ENCODE results near the gene DYNLT5. TPM values are rescaled to one million over a fixed set of nuclear protein-coding genes. Genes with fewer than 3 reads are reported as not detected.

The DYNLT5 gene
- polyA plus RNA-seq, 1 of the 3 experiments (the other 2 are of a cell fraction): not detected

- H3K9me3 ChIP-seq: no peaks in the 10 kb centered on the region
- H3K9me2 ChIP-seq: no peaks in the 10 kb centered on the region
- no peaks in the 10 kb centered on the region for H3K79me2 ChIP-seq (ENCODE audit: insufficient read depth)
- no peaks in the 10 kb centered on the region for H3K27me3 ChIP-seq (ENCODE audit: insufficient read depth)
- H3K4me1 ChIP-seq (ENCODE audit: control insufficient read depth in 1 of 2, insufficient read depth in 2 of 2, low read depth in 1 of 2, low read length in 1 of 2): peaks cover 0 to 5% of the 10 kb centered on the region in 2 experiments; a peak in 2 of 4 replicates
- WGBS (ENCODE audit: low lambda C conversion rate): 87% methylated on average over 2 of the region's 2 CpGs
- ChIA-PET CTCF (no interaction called here), POLR2A (no interaction called here)
- no peak for DNase-seq
- no peaks in the 10 kb centered on the region for H3K36me3 ChIP-seq (replicated peaks in 1 of 2; ENCODE audit: control insufficient read depth in 1 of 2, insufficient read depth in 2 of 2, low read length in 1 of 2)
- no peak overlapping the region for H3K4me3 ChIP-seq (ENCODE audit: low read depth in 2 of 2, low read length in 1 of 2)
- H2AFZ ChIP-seq (ENCODE audit: low read depth): no peak overlapping the region
- no peak for TF ChIP-seq TEAD4 (IDR thresholded peaks at IDR 0.05; ENCODE audit: borderline replicate concordance, insufficient read depth)
- TF ChIP-seq NFIC (IDR thresholded peaks at IDR 0.05; ENCODE audit: borderline replicate concordance): no peak
- TF ChIP-seq FOXJ3 (CRISPR knock-in tag; IDR thresholded peaks at IDR 0.05): no peak
- no peak for TF ChIP-seq FOXM1 (IDR thresholded peaks at IDR 0.05; ENCODE audit: low read depth)
- TF ChIP-seq GATA2 (CRISPR knock-in tag; IDR thresholded peaks at IDR 0.05): no peak
- no peak for TF ChIP-seq CHD2 (IDR thresholded peaks at IDR 0.05; ENCODE audit: low read length, partially characterized antibody)
- no peak overlapping the region for H3K4me2 ChIP-seq
- H4K20me1 ChIP-seq (ENCODE audit: insufficient read depth): no peaks in the 10 kb centered on the region
- H3F3A ChIP-seq (replicated peaks; ENCODE audit: insufficient read depth): no peaks in the 10 kb centered on the region
- H3K27ac ChIP-seq (ENCODE audit: low read depth in 2 of 2, low read length in 1 of 2): no peak overlapping the region
- no peak overlapping the region for H3K9ac ChIP-seq
Observed at GRCh38 chr1:66712839-66713238, 39.4 kb upstream of the DYNLT5 start.

GRCh38 chr1:66723985-66724384 is 28.3 kb upstream of the DYNLT5 start:
- H3K9me2 ChIP-seq: no peaks in the 10 kb centered on the region
- POLR2A ChIA-PET: no interaction called here
- TF ChIP-seq MAX (IDR thresholded peaks at IDR 0.05; ENCODE audit: low read depth): no peak
- TF ChIP-seq RCOR1 (IDR thresholded peaks at IDR 0.05; ENCODE audit: low read length): no peak
- TF ChIP-seq EP300 (IDR thresholded peaks at IDR 0.05; ENCODE audit: borderline replicate concordance in 1 of 2, low read depth in 1 of 2, low read length in 1 of 2): no peak
- no peak for TF ChIP-seq CTCF (IDR thresholded peaks at IDR 0.05)
- no peak for TF ChIP-seq USF1 (IDR thresholded peaks at IDR 0.05; ENCODE audit: borderline replicate concordance, low read depth)
- TF ChIP-seq REST (IDR thresholded peaks at IDR 0.05; ENCODE audit: low read depth, low read length): no peak
- no peak for TF ChIP-seq POLR2AphosphoS5 (IDR thresholded peaks at IDR 0.05; ENCODE audit: low read depth, low read length)
- TF ChIP-seq YY1 (IDR thresholded peaks at IDR 0.05; ENCODE audit: low read depth): no peak
- TF ChIP-seq MXI1 (IDR thresholded peaks at IDR 0.05; ENCODE audit: low read depth, low read length): no peak
- no peak for TF ChIP-seq RXRA (IDR thresholded peaks at IDR 0.05; ENCODE audit: borderline replicate concordance, low read depth)
- TF ChIP-seq SIN3A (IDR thresholded peaks at IDR 0.05; ENCODE audit: borderline replicate concordance, low read depth, low read length): no peak
- no peak for TF ChIP-seq SMC3 (IDR thresholded peaks at IDR 0.05; ENCODE audit: low read depth, low read length)
- no peak for TF ChIP-seq IRF3 (IDR thresholded peaks at IDR 0.05; ENCODE audit: low read depth, low read length)
- no peak for TF ChIP-seq NRF1 (IDR thresholded peaks at IDR 0.05; ENCODE audit: low read depth, low read length)
- TF ChIP-seq RFX5 (IDR thresholded peaks at IDR 0.05; ENCODE audit: low read length): no peak
- TF ChIP-seq NFIC (IDR thresholded peaks at IDR 0.05; ENCODE audit: borderline replicate concordance): no peak
- TF ChIP-seq MEF2A (IDR thresholded peaks at IDR 0.05; ENCODE audit: borderline replicate concordance, low read depth): no peak
- TF ChIP-seq FOXJ3 (CRISPR knock-in tag; IDR thresholded peaks at IDR 0.05): no peak
- no peak for TF ChIP-seq FOXM1 (IDR thresholded peaks at IDR 0.05; ENCODE audit: low read depth)

More at GRCh38 chr1:66723985-66724384, 28.3 kb upstream of the DYNLT5 start:
- H3K27me3 ChIP-seq (ENCODE audit: insufficient read depth): no peaks in the 10 kb centered on the region
- peaks cover 5 to 14% of the 10 kb centered on the region in 2 experiments; a peak in 3 of 4 replicates for H3K4me1 ChIP-seq (ENCODE audit: control insufficient read depth in 1 of 2, insufficient read depth in 2 of 2, low read depth in 1 of 2, low read length in 1 of 2)
- H2AFZ ChIP-seq (ENCODE audit: low read depth): no peak overlapping the region
- no peak overlapping the region for H3K4me2 ChIP-seq
- no peak for DNase-seq
- CTCF ChIA-PET: interaction anchor here (1.0 to 3.9 kb wide), 3 partner anchors 9 to 220 kb away, joined by 3 to 26 read pairs (median 3); no protein-coding TSS in a partner anchor
- peak overlapping the region in 1 of 2 experiments; percentile 31; a peak in 2 of 4 replicates for H3K27ac ChIP-seq (ENCODE audit: low read depth in 2 of 2, low read length in 1 of 2)
- no peaks in the 10 kb centered on the region for H3K9me3 ChIP-seq
- no peaks in the 10 kb centered on the region for H3K79me2 ChIP-seq (ENCODE audit: insufficient read depth)
- H3K4me3 ChIP-seq (ENCODE audit: low read depth in 2 of 2, low read length in 1 of 2): no peak overlapping the region
- peaks cover 14% of the 10 kb centered on the region for H3F3A ChIP-seq (replicated peaks; ENCODE audit: insufficient read depth)
- H4K20me1 ChIP-seq (ENCODE audit: insufficient read depth): no peaks in the 10 kb centered on the region
- H3K36me3 ChIP-seq (replicated peaks in 1 of 2; ENCODE audit: control insufficient read depth in 1 of 2, insufficient read depth in 2 of 2, low read length in 1 of 2): peaks cover 0 to 12% of the 10 kb centered on the region in 2 experiments
- no peak overlapping the region for H3K9ac ChIP-seq
